K562 (cell line): ENCODE data around the gene NALCN. TPM values are rescaled to one million over a fixed set of nuclear protein-coding genes. Genes with fewer than 3 reads are reported as not detected.

ENCODE experiments used
- ATAC-seq: fragments of 200-7000 bp; cut with Tn5 transposase; 3 replicates; pipeline ENCODE4 v1.9.1; 2020; ENCODE audit warnings: moderate library complexity
- BruUV-seq: library from RNA; stranded (reverse); fragments of 400-500 nt; replicated peaks from 2 replicates; lab custom pipeline; 2021; lab: Mats Ljungman, UMichigan
- CTCF ChIA-PET: fragments of 300-600 bp; formaldehyde crosslinking; extraction: SDS; loops from one replicate; lab custom pipeline; 2021; ENCODE audit warnings: low intra/inter-chr PET ratio; lab: Yijun Ruan, JAX
- POLR2A ChIA-PET: fragments of 300-600, 350-650 bp; sonication (Branson Sonifier 250); formaldehyde crosslinking; extraction: SDS; loops from one replicate; lab custom pipeline; 2021; ENCODE audit warnings: antibody characterized with exemption, inconsistent platforms; lab: Yijun Ruan, JAX
- DNase-seq, 4 experiments: peaks; one replicate each; pipeline versions ENCODE4 v3.0.0 to v3.0.0-alpha.2; 2011 to 2018; ENCODE audit warnings: low spot score in 3 of 4, mixed read lengths in 3 of 4; ENCODE audit errors: extremely low read depth in 1 of 4
- FAIRE-seq: peaks from 2 replicates; lab custom pipeline; 2011; peaks lifted over from hg19 to GRCh38; lab: Jason Lieb, UNC
- H2AFZ ChIP-seq: 2 replicates; pipeline ENCODE4 v1.6.0; 2011; ENCODE audit warnings: low read depth, low read length, control low read depth, inconsistent platforms
- H3K27ac ChIP-seq: fragments of 200-600 bp; 3 replicates; pipeline ENCODE4 v1.8.0; 2011; ENCODE audit warnings: low read depth, mild to moderate bottlenecking, control low read depth, inconsistent platforms, low read length, moderate library complexity, mixed read lengths; ENCODE audit errors: extremely low read depth
- H3K27me3 ChIP-seq, 2 experiments: fragments of 300-600 bp in 1 of 2; 2 replicates in 1 of 2; 3 replicates in 1 of 2; pipeline versions ENCODE4 v1.6.0 to v1.8.0; 2011; ENCODE audit warnings: inconsistent platforms in 2 of 2, low read length in 2 of 2, mild to moderate bottlenecking in 1 of 2, mixed read lengths in 1 of 2, moderate library complexity in 1 of 2; ENCODE audit not compliant: control insufficient read depth in 2 of 2, insufficient read depth in 2 of 2
- H3K36me3 ChIP-seq: fragments of 300-600 bp; 3 replicates; pipeline ENCODE4 v1.8.0; 2011; ENCODE audit warnings: mild to moderate bottlenecking, low read length, inconsistent platforms; ENCODE audit not compliant: control insufficient read depth, insufficient read depth
- H3K4me1 ChIP-seq, 2 experiments: fragments of 200-600 bp in 1 of 2; replicated peaks in 1 of 2; 2 replicates in 1 of 2; 3 replicates in 1 of 2; pipeline versions ENCODE4 v1.5.1 to v1.8.0; 2011; ENCODE audit warnings: inconsistent platforms in 2 of 2, low read length in 2 of 2, mild to moderate bottlenecking in 1 of 2, mixed read lengths in 1 of 2, moderate library complexity in 1 of 2; ENCODE audit not compliant: control insufficient read depth in 2 of 2, insufficient read depth in 2 of 2
- H3K4me2 ChIP-seq: 2 replicates; pipeline ENCODE4 v1.6.1; 2011; ENCODE audit warnings: low read length, control low read depth, inconsistent platforms, mixed read lengths; ENCODE audit not compliant: insufficient read depth
- H3K4me3 ChIP-seq: fragments of 200-600 bp; sonication (generic), shearing (Covaris generic); 2 replicates; pipeline ENCODE4 v1.5.1; 2016; ENCODE audit warnings: control low read depth, inconsistent platforms
- H3K79me2 ChIP-seq: fragments of 200-600 bp; 3 replicates; pipeline ENCODE4 v1.8.0; 2011; ENCODE audit warnings: low read length, inconsistent platforms; ENCODE audit not compliant: control insufficient read depth, insufficient read depth
- H3K9ac ChIP-seq, 2 experiments: 2 replicates each; pipeline versions ENCODE4 v1.6.0 to v1.6.1; 2011; ENCODE audit warnings: low read depth in 2 of 2, low read length in 2 of 2, control low read depth in 1 of 2, inconsistent platforms in 1 of 2, mild to moderate bottlenecking in 1 of 2, mixed read lengths in 1 of 2; ENCODE audit not compliant: insufficient read depth in 1 of 2
- H3K9me1 ChIP-seq: one replicate; pipeline ENCODE4 v1.6.0; 2011; ENCODE audit warnings: inconsistent platforms, mild to moderate bottlenecking, low read length, moderate library complexity; ENCODE audit not compliant: control insufficient read depth, insufficient read depth
- H3K9me3 ChIP-seq: replicated peaks from 2 replicates; pipeline ENCODE4 v1.5.1; 2011; ENCODE audit warnings: low read depth, low read length, inconsistent platforms; ENCODE audit not compliant: control insufficient read depth, insufficient read depth
- H4K20me1 ChIP-seq: replicated peaks from 2 replicates; pipeline ENCODE4 v1.6.1; 2011; ENCODE audit warnings: low read length, inconsistent platforms, mixed read lengths; ENCODE audit not compliant: control insufficient read depth, insufficient read depth
- ARID3B ChIP-seq: fragments of 250-450 bp; sonication (Bioruptor Pico); IDR thresholded peaks from 2 replicates; pipeline ENCODE4 v1.4.0; 2020; ENCODE audit warnings: borderline replicate concordance
- CBFA2T2 ChIP-seq: fragments of 450-650 bp; conservative IDR thresholded peaks from 2 replicates; pipeline ENCODE4 v1.6.1; 2017; ENCODE audit warnings: mild to moderate bottlenecking
- CBX3 ChIP-seq, 2 experiments: IDR thresholded peaks; 1 replicate in 1 of 2; 2 replicates in 1 of 2; pipeline ENCODE4 v1.6.1; 2012; ENCODE audit warnings: inconsistent platforms in 2 of 2, low read length in 2 of 2, borderline replicate concordance in 1 of 2, control low read depth in 1 of 2
- CTBP1 ChIP-seq: fragments of 450-650 bp; IDR thresholded peaks from 2 replicates; pipeline ENCODE4 v1.6.1; 2016; ENCODE audit warnings: borderline replicate concordance
- DACH1 ChIP-seq: fragments of 450-650 bp; IDR thresholded peaks from 2 replicates; pipeline ENCODE4 v1.6.1; 2018; ENCODE audit not compliant: partially characterized antibody
- JUND ChIP-seq, 2 experiments: IDR thresholded peaks; 2 replicates in 1 of 2; 3 replicates in 1 of 2; pipeline ENCODE4 v1.6.1; 2011; ENCODE audit warnings: borderline replicate concordance in 2 of 2, low read depth in 2 of 2, low read length in 2 of 2, improper control_type of control experiment in 1 of 2, missing biosample characterization in 1 of 2, missing genetic modification characterization in 1 of 2, missing genetic modification reagents in 1 of 2
- KLF16 ChIP-seq: IDR thresholded peaks from 2 replicates; pipeline ENCODE4 v1.6.1; 2016; ENCODE audit warnings: antibody characterized with exemption
- MEF2D ChIP-seq: conservative IDR thresholded peaks from 2 replicates; pipeline ENCODE4 v1.6.1; 2016; ENCODE audit warnings: low read depth, missing genetic modification characterization, missing compliant biosample characterization
- PHF20 ChIP-seq: fragments of 450-650 bp; IDR thresholded peaks from 2 replicates; pipeline ENCODE4 v1.6.1; 2018; ENCODE audit not compliant: partially characterized antibody
- PURB ChIP-seq: sonication (generic); formaldehyde crosslinking; IDR thresholded peaks from 2 replicates; pipeline ENCODE4 v1.9.0; 2021; ENCODE audit warnings: low read depth, mild to moderate bottlenecking, missing genetic modification reagents
- RHOXF2B ChIP-seq: fragments of 250-450 bp; sonication (Bioruptor Pico); conservative IDR thresholded peaks from 2 replicates; pipeline ENCODE4 v1.5.1; 2021
- TGIF2 ChIP-seq: sonication (generic); formaldehyde crosslinking; IDR thresholded peaks from 2 replicates; pipeline ENCODE4 v1.8.1; 2022; ENCODE audit warnings: mild to moderate bottlenecking, missing genetic modification reagents, moderate library complexity
- ZNF609 ChIP-seq: sonication (generic); formaldehyde crosslinking; IDR thresholded peaks from 2 replicates; pipeline ENCODE4 v1.8.1; 2023; ENCODE audit warnings: missing genetic modification reagents, mild to moderate bottlenecking, borderline replicate concordance
- ZNF830 ChIP-seq: fragments of 250-450 bp; sonication (Bioruptor Pico); IDR thresholded peaks from 2 replicates; pipeline ENCODE4 v1.5.0; 2021; ENCODE audit warnings: mild to moderate bottlenecking
- WGBS: fragments of 100-300 bp; shearing (Covaris generic); methylation state at CpG from one replicate; pipeline ENCODE4 v1.1.6; 2016; ENCODE audit warnings: low coverage, mixed read lengths; ENCODE audit not compliant: insufficient coverage; ENCODE audit errors: missing lambda C conversion rate; 5-methylcytosine and 5-hydroxymethylcytosine counted together
- in situ Hi-C: fragments of 300-500 bp; cut with MboI; formaldehyde crosslinking; loops from 4 replicates; pipeline ENCODE4 v1.15.0; 2018; ENCODE audit warnings: inconsistent platforms, mixed read lengths
- intact Hi-C: fragments of 100-400 bp; cut with micrococcal nuclease; formaldehyde crosslinking; loops from 2 replicates; pipeline ENCODE4 v1.14.2; 2022
- polyA plus RNA-seq, 8 experiments: library from polyadenylated mRNA; depleted of rRNA in 4 of 8; stranded (reverse) in 5 of 8; unstranded in 3 of 8; fragments of >200 nt; fragmentation: Nextera tagmentation in 2 of 8; fragmentation: Illumina TruSeq in 1 of 8; extraction: Ambion mirVana in 2 of 8; extraction: Trizol in 1 of 8; gene quantifications; 2 replicates each; pipeline versions ENCODE4 v1.2.1 to v1.2.3, GENCODE V29; 2011 to 2014; ENCODE audit warnings: inconsistent platforms in 1 of 8, missing spikeins in 1 of 8
- total RNA-seq, 7 experiments: library from RNA; depleted of rRNA in 6 of 7; stranded (reverse); fragments of >200 nt in 6 of 7; fragmentation: Illumina TruSeq in 2 of 7; extraction: Trizol in 2 of 7; gene quantifications; 2 replicates each; pipeline versions ENCODE4 v1.2.1 to v1.2.3, GENCODE V29; 2011 to 2021; ENCODE audit warnings: low replicate concordance in 1 of 7

NALCN gene
- total and polyA plus RNA-seq, 9 of the 15 experiments (the other 6 are each of a cell fraction or from before 2014, with no cell fraction given) = not detected

- no peak for TF ChIP-seq CBFA2T2
- TF ChIP-seq ARID3B (CRISPR knock-in tag) = no peak
- TF ChIP-seq MEF2D = no peak
Observed at GRCh38 chr13:101035119-101035620, 381.1 kb downstream of the NALCN start (continued).

DNA sequence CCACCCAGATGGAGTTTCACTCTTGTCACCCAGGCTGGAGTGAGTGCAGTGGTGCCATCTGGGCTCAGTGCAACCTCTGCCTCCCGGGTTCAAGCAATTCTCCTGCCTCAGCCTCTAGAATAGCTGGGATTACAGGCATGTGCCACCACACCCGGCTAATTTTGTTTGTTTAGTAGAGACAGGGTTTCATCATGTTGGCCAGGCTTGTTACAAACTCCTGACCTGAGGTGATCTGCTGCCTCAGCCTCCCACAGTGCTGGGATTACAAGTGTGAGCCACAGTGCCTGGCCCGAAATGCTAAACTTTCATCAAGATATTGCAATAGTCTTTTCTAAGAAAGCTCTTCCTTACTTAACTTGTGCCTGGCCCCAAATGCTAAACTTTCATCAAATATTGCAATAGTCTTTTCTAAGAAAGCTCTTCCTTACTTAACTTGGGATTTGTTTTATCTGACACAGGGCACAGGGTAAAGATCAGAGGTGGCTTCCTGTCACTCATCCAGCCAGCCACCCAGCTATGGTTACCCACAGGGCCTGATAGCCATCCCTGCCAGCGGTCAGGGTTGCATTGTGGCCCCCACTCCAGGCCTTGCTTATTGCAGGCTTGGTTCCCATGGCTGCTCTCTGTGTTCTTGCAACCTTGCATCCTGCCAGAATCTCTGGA, 389.4 kb downstream of the NALCN start:
- DNase-seq (no peak), ATAC-seq (no peak), FAIRE-seq (no peak)
- no peaks in the 10 kb centered on the region for H3K36me3 ChIP-seq
- H3K27me3 ChIP-seq = no peaks in the 10 kb centered on the region; a peak in 1 of 5 replicates
- H4K20me1 ChIP-seq = no peaks in the 10 kb centered on the region
- no peaks in the 10 kb centered on the region for H3K79me2 ChIP-seq
- H3K9me1 ChIP-seq = no peaks in the 10 kb centered on the region
- CTCF ChIA-PET = no interaction called here
- in situ Hi-C loops = no loop called here
- H3K4me3 ChIP-seq = no peak overlapping the region
- no peak overlapping the region for H3K4me2 ChIP-seq
- POLR2A ChIA-PET = no interaction called here
- no peak overlapping the region for H3K9ac ChIP-seq
- intact Hi-C loops = no loop called here
- no peaks in the 10 kb centered on the region for H3K9me3 ChIP-seq
- H2AFZ ChIP-seq = no peak overlapping the region
- WGBS = 0% methylated on average over 4 of the region's 4 CpGs
- no peak overlapping the region for H3K27ac ChIP-seq
- H3K4me1 ChIP-seq = no peaks in the 10 kb centered on the region
- BruUV-seq = no TSS peak
- TF ChIP-seq ZNF609 = no peak
- TF ChIP-seq KLF16 = no peak
- no peak for TF ChIP-seq TGIF2 (CRISPR knock-in tag)
- no peak for TF ChIP-seq DACH1
- no peak for TF ChIP-seq CBX3 (IDR thresholded peaks at IDR 0.05; ENCODE audit: borderline replicate concordance in 1 of 2, low read length in 2 of 2)
- TF ChIP-seq ZNF830 (CRISPR knock-in tag) = no peak
- TF ChIP-seq PURB (CRISPR knock-in tag) = no peak
- no peak for TF ChIP-seq CTBP1
- no peak for TF ChIP-seq JUND (IDR thresholded peaks at IDR 0.05; ENCODE audit: borderline replicate concordance, low read depth, low read length)
- no peak for TF ChIP-seq JUND (tag; IDR thresholded peaks at IDR 0.05; ENCODE audit: borderline replicate concordance, low read depth, low read length)
- TF ChIP-seq PHF20 = no peak
- TF ChIP-seq RHOXF2B (CRISPR knock-in tag) = no peak
